Suprapubic skin (tissue), 4 donors: ENCODE measurements around the gene RPSA.

Experiments used
- EP300 ChIP-seq: sonication (generic); formaldehyde crosslinking; IDR thresholded peaks from one replicate; pipeline ENCODE4 v1.6.1; 2017; ENCODE audit warnings: antibody characterized with exemption
- POLR2A ChIP-seq, 2 donors: fragments of 450-650 bp; IDR thresholded peaks; one replicate each; pipeline ENCODE4 v1.6.1; 2017; ENCODE audit warnings: antibody characterized with exemption in 2 of 2, mild to moderate bottlenecking in 2 of 2, moderate library complexity in 2 of 2
- POLR2AphosphoS5 ChIP-seq, 3 donors: sonication (generic); formaldehyde crosslinking; IDR thresholded peaks; one replicate each; pipeline ENCODE4 v1.6.1; 2017; ENCODE audit warnings: antibody characterized with exemption in 3 of 3
- TF ChIP-seq, protein P1 (sequence below), 2 donors: fragments of 200-600 bp in 1 of 2; fragments of 450-650 bp in 1 of 2; sonication (generic) in 1 of 2; IDR thresholded peaks; one replicate each; pipeline ENCODE4 v1.5.1; 2016 to 2019; ENCODE audit warnings: antibody characterized with exemption in 2 of 2, mild to moderate bottlenecking in 1 of 2, moderate library complexity in 1 of 2

DNA sequence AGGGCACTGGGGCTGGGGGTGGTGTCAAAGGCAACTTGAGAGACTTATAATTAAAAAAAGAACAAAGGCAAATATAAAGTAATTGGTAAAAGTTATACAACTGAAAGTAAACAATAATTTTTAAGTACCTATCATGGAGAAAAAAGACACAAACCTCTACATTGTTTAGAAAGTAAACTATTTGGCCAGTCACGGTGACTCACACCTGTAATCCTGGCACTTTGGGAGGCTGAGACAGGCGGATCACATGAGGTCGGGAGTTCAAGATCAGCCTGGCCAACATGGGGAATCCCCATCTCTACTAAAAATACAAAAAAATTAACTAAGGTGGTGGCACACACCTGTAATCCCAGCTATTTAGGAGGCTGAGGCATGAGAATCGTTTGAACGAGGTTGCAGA is 25.8 kb downstream of the RPSA start:
- TF ChIP-seq, protein P1, sequence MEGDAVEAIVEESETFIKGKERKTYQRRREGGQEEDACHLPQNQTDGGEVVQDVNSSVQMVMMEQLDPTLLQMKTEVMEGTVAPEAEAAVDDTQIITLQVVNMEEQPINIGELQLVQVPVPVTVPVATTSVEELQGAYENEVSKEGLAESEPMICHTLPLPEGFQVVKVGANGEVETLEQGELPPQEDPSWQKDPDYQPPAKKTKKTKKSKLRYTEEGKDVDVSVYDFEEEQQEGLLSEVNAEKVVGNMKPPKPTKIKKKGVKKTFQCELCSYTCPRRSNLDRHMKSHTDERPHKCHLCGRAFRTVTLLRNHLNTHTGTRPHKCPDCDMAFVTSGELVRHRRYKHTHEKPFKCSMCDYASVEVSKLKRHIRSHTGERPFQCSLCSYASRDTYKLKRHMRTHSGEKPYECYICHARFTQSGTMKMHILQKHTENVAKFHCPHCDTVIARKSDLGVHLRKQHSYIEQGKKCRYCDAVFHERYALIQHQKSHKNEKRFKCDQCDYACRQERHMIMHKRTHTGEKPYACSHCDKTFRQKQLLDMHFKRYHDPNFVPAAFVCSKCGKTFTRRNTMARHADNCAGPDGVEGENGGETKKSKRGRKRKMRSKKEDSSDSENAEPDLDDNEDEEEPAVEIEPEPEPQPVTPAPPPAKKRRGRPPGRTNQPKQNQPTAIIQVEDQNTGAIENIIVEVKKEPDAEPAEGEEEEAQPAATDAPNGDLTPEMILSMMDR (IDR thresholded peaks at IDR 0.05): no peak
- TF ChIP-seq POLR2AphosphoS5 (IDR thresholded peaks at IDR 0.05) (no peak), POLR2A (IDR thresholded peaks at IDR 0.05) (no peak), EP300 (no peak)
